Measurements from ENCODE around the gene TCEANC.
"Not testable (repeated sequence)": the region's sequence is repeated elsewhere in the genome, so short reads cannot be mapped to it uniquely, and the experiment has no call there.

Gene TCEANC

DNA sequence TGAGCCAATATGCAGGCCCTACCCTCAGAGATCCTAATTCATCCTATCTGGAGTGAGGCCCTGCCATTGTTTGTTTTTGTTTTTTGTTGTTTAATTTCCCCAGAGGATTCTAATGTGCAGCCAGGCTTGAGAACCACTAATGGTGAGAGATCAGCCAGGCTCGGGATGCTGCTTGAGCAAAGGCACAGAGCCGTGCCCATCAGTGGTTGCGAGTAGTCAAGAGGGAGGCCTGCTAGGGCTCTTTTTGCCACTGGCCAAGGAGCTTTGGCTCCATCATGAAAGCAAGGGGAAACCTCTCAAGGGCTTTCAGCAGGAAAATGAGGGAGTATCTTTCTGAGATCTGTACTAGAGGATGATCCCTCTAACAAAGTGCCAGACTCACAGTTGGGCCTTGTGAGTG lies 2.7 kb downstream of the TCEANC start:
- DNase-seq (ENCODE audit: low read depth in 3 of 3), result no peak

DNA sequence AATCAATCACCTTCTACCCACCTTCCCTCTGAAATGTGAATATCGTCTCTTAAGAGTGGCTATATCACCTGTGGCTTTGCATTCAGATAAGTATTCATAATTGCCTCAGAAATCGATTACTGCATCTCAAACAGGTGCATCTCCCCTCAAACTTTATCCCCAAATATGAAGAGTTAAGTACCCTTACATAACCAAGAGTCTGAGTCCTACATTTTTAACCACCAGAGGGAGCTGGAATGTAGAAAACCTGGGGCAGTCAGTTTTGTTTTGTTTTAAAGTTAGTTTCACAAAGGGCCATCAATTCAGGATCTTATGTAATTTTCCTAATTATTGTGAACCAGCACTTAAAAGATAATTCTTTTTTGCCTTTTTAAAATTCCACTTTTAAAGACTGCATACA lies 5.7 kb downstream of the TCEANC start:
- no peak for DNase-seq (ENCODE audit: low read depth in 3 of 3)

DNA sequence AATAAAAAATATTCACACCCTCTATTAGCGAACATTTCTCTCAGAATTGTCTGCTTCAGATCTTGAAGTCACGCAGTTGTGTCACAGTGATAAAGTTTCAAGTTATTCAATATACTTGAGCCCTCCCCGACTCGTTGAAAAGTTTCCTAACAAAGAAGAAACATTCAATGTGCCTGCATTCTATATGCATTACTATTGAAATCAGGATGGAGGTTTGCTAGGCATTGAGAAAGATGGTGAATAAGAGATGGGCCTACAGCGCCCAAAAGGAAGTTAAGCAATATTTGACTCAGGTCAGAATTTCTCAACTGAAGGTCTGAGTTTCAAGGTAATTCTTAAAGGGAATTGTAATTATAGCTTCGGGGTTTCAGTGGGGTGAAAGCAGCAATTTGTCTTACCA lies 6.1 kb downstream of the TCEANC start:
- DNase-seq (ENCODE audit: low read depth in 3 of 3), result no peak

DNA sequence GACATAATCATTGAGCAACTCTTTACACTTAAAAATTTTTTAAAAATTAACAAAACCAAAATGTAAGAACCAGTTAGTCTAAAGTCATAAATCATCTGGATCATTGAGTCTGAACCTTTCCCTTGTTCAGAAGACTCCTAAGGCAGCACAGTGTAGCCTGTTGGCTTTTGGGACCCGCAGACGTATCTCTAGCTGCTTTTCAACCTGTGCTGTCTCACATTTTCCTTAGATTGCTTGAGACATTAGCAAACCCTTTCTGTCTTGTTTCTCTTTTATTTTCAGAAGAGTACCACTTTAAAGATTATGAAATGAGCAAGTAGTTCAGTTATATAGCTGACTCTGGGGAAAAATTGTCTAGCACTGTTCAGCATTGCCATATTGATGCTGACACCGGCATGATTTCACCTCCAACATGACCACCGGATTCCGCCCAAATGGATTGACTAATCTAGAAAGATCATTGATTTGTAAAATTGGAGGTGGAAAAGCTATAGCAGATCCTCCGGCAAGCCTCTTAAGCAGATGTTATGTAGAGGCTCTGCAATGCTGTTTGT lies 8.9 kb downstream of the TCEANC start:
- DNase-seq (ENCODE audit: low read depth in 3 of 3), result no peak

DNA sequence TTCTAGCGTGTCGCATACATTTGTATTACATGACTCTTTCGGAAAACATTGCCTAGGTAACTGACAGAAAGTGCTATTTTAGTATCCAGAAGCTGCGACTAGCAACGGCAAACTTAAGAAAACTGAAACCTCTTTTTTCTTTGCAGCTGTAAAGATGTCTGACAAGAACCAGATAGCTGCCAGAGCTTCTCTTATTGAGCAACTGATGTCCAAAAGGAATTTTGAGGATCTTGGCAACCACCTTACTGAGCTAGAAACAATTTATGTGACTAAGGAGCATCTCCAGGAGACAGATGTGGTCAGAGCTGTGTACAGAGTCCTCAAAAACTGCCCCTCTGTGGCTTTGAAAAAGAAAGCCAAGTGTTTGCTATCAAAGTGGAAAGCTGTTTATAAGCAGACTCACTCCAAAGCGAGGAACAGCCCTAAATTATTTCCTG lies 9.4 kb downstream of the TCEANC start:
- DNase-seq (ENCODE audit: low read depth in 3 of 3), result no peak

DNA sequence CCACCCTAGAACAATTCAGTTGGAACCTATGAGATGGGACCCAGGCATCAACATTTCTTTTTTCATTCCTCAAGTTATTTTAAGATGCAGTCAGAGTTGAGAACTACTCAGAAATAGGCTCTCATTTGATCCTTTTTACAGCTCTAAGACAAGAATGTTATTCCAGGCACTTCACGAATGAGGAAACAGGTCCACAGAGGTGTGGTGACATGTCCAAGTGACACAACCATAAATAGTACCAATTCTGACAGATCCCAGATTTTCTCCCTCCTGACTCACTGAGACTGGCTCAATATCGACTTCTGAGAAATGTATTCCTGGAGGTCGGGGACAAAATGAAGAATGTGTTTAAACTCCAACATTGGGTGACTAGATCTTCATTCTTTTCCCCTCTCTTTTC lies 11.1 kb downstream of the TCEANC start:
- DNase-seq (ENCODE audit: low read depth in 3 of 3), result no peak

- DNase-seq (ENCODE audit: low read depth in 3 of 3), result no peak
Observed at GRCh38 chrX:13666836-13667235, 13.9 kb downstream of the TCEANC start.

DNA sequence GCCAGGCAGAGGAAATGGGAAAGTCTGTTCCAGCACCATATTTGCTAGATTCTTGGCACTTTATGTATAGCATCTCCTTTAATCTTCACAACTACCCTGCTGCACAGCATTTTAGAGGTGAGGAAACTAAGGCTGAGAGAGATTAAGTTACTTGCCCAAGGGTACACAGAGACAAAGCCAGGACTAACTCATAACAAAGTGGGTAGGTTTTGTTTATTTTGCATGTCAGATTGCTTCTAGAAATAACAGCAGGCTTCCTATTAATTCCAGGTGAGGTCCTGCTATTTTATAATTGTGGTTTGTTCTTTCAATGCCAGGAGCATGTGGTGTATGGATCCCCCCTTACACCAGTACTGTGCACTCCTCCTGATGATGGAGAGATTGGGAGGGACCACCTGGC lies 15.0 kb downstream of the TCEANC start:
- no peak for DNase-seq (ENCODE audit: low read depth in 3 of 3)

GRCh38 chrX:13669246-13669737 lies 16.4 kb downstream of the TCEANC start:
- DNase-seq (ENCODE audit: low read depth in 3 of 3), result peak in 2 of 3 experiments; percentile 18 to 29

DNA sequence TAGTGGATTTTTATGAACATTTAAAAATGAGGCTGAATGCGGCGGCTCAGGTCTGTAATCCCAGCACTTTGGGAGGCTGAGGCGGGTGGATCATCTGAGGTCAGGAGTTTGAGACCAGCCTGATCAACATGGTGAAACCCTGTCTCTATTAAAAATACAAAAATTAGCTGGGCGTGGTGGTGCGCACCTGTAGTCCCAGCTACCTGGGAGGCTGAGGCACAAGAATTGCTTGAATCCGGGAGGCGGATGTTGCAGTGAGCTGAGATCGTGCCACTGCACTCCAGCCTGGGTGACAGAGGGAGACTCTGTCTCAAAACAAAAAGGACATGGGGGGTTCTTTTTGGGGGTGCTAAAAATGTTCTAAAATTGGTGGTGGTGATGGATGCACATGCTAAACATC lies 16.8 kb downstream of the TCEANC start:
- DNase-seq (ENCODE audit: low read depth in 3 of 3), result not testable (repeated sequence)

DNA sequence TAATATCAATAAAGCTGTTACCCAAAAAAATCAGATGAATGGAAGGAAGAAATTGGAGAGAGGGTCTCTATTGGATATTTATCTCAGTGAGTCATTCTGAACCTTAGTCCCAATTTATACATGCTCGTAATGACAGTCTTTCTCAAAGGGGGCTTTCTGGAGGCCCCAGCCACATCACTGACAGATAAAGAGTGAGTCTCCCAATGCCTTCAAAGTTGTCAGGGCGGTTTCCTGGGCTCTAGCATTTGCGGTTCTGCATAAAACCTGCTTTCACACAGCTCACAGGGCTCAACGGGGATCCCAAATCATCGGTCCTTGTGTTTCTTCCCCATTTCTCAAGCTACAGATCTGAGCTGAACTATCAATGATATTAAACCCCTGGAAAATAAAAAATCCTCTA lies 17.3 kb downstream of the TCEANC start:
- no peak for DNase-seq (ENCODE audit: low read depth in 3 of 3)

DNA sequence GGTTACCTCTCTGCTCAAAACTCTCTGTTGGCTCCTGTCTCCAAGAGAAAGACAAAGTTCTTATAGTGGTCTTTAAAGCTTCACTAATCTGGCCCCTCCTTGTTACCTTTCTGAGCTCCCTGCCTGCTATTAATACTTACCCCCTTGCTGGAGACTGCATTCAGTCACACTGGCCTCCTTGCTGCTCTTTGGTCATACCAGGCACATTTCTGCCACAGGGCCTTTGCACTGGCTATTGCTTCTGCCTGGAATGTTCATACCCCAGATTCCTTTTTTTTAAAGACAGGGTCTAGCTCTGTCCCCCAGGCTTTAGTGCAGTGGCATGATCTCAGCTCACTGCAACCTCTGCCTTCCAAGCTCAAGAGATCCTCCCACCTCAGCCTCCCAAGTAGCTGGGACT lies 20.1 kb downstream of the TCEANC start:
- DNase-seq (ENCODE audit: low read depth in 3 of 3), result no peak

- no peak for DNase-seq (ENCODE audit: low read depth in 3 of 3)
Observed at GRCh38 chrX:13676885-13677284, 23.9 kb downstream of the TCEANC start.

GRCh38 chrX:13679700-13680099 lies 26.8 kb downstream of the TCEANC start:
- not testable (repeated sequence) for DNase-seq (ENCODE audit: low read depth in 3 of 3)

DNA sequence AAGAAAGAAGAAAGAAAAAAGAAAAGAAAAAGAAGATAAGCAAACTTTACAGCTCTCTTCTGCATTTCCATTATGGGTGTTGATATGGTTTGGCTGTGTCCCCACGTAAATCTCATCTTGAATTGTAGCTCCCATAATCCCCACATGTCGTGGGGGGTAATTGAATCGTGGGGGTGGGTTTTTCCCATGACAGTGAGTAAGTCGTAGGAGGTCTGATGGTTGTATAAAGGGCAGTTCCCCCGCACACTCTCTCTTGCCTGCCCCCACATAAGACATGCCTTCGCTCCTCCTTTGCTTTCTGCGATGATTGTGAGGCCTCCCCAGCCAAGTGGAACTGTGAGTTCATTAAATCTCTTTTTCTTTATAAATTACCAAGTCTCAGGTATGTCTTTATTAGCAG lies 28.7 kb downstream of the TCEANC start:
- DNase-seq (ENCODE audit: low read depth in 3 of 3), result no peak

GRCh38 chrX:13684361-13684760 lies 31.4 kb downstream of the TCEANC start:
- no peak for DNase-seq (ENCODE audit: low read depth in 3 of 3)

DNA sequence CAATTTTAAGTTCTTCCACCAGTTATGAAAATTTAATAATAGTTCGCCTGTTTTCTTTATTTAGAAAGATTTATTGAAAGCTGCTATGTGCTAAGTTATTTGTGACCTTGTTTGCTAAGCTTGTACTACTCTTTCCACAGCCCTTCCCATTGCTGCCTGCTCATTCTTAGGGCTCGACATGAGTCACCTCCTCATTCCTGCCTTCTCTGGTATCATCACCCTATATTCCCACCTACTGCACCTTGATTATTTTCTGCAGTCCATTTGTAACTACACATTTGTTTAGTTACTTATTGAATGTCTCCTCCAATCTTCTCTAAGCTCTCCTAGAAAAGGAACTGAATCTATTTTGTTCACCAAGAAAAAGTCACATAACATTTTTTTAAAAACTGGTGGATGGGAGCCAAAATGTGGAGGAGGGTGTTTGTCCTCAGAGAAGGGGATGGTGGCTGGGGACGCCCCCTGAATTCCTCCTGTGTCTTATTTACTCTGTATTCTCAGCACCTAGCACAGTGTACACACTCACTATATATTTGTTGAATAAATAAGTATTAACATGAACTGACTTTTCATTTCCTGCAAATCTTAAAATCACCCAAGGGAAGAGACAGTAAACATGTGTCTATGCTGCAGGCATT lies 32.3 kb downstream of the TCEANC start:
- no peak for DNase-seq (ENCODE audit: low read depth in 3 of 3)

GRCh38 chrX:13687203-13687602 lies 34.3 kb downstream of the TCEANC start:
- DNase-seq (ENCODE audit: low read depth in 3 of 3), result no peak

DNA sequence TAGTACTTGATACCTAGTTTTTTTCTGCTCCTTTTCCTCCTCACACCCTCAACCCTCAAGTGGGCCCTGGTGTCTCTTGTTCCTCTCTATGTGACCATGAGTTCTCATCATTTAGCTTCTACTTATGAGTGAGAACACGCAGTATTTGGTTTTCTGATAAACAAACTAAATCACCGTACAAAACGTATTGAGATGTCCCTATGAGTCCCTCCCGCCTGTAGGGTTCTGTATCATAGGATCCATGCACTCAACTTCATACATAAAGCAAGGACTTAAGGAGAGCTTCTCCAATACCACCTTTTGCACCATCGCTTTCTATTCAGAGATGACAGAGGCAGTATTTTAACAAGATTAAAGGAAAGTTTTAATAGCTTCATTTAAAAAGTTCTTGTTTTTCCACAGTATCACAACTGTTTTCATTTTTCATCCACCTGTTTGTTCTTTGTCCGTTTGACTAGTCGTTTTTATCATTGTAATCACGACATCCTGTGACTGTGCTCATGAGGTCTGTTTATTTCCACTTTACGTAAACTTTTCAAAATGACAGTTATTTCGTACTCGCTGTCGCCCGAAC lies 35.5 kb downstream of the TCEANC start:
- DNase-seq (ENCODE audit: low read depth in 3 of 3), result no peak

- DNase-seq (ENCODE audit: low read depth in 3 of 3), result peak; percentile 59 to 66 (median 63)
Observed at GRCh38 chrX:13688958-13689740, 36.2 kb downstream of the TCEANC start, which contains the start of gene RAB9A. Gene RAB9A, plus strand, starts transcription at chrX:13689128. Its CDS starts 19,619 bp downstream, at chrX:13708747.

GRCh38 chrX:13689741-13690211 lies 36.8 kb downstream of the TCEANC start:
- no peak for DNase-seq (ENCODE audit: low read depth in 3 of 3)

DNA sequence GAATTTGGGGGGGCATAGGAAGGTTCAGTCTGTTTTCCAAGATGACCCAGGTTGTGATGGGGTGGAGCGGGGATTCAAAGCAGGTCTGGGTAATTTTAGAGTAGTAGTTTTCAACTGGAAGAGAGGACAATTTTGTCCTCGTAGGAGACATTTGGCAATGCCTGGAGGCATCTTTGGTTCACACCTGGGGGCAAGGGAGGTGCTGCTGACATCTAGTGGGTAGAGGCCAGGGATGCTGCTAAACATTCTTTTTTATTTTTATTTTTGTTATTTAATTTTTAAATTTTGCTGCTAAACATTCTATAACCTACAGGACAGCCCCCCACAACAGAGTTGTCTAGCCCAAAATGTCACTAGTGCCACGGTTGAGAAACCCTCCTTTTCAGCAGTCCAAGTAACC lies 37.9 kb downstream of the TCEANC start:
- no peak for DNase-seq (ENCODE audit: low read depth in 3 of 3)
